Measurements from ENCODE around the gene TRNP1. TPM values are rescaled to one million over a fixed set of nuclear protein-coding genes. Genes with fewer than 3 reads are reported as not detected.
A peak's percentile ranks its signal among the peaks of the same experiment; 100 is the strongest.
"Not testable (repeated sequence)": the region's sequence is repeated elsewhere in the genome, so short reads cannot be mapped to it uniquely, and the experiment has no call there.

TRNP1 gene
- total RNA-seq, 4 donors from 2014 or later: 7.1 to 24.6 (median 15.2) TPM

- DNase-seq (ENCODE audit: low spot score) (no peak), ATAC-seq (ENCODE audit: low FRiP score) (no peak)
- no peak for TF ChIP-seq CTCF (IDR thresholded peaks at IDR 0.05)
Measured at GRCh38 chr1:26984291-26984690, 9.2 kb upstream of the TRNP1 start.

GRCh38 chr1:26986658-26987057 is 6.8 kb upstream of the TRNP1 start:
- no peak for TF ChIP-seq CTCF (IDR thresholded peaks at IDR 0.05)
- ATAC-seq (ENCODE audit: low FRiP score) (no peak), DNase-seq (ENCODE audit: low spot score) (no peak)

GRCh38 chr1:26989403-26990109 is 3.9 kb upstream of the TRNP1 start:
- ATAC-seq (ENCODE audit: low FRiP score); DNase-seq (ENCODE audit: low spot score): not testable (repeated sequence)

- no peak for DNase-seq (ENCODE audit: low spot score)
- peak; percentile 10 for ATAC-seq (ENCODE audit: low FRiP score)
- TF ChIP-seq CTCF (IDR thresholded peaks at IDR 0.05): no peak
Measured at GRCh38 chr1:26991310-26992116, 2.0 kb upstream of the TRNP1 start.

GRCh38 chr1:26994020-26994786 is 711 bp downstream of the TRNP1 start:
- ATAC-seq (ENCODE audit: low FRiP score) (no peak), DNase-seq (ENCODE audit: low spot score) (no peak)
- TF ChIP-seq CTCF (IDR thresholded peaks at IDR 0.05): no peak

- ATAC-seq (ENCODE audit: low FRiP score): no peak
- no peak for DNase-seq (ENCODE audit: low spot score)
- TF ChIP-seq CTCF (IDR thresholded peaks at IDR 0.05): no peak
Measured at GRCh38 chr1:26994787-26995517, 1.5 kb downstream of the TRNP1 start.

- TF ChIP-seq CTCF (IDR thresholded peaks at IDR 0.05): no peak
- DNase-seq (ENCODE audit: low spot score) (no peak), ATAC-seq (ENCODE audit: low FRiP score) (no peak)
Measured at GRCh38 chr1:26996024-26996423, 2.5 kb downstream of the TRNP1 start.

Data from omental fat pad (tissue), 4 donors.